ENCODE results near the gene KCTD15.

- no peak for TF ChIP-seq CTCF (IDR thresholded peaks at IDR 0.05)
- no peak for TF ChIP-seq POLR2A (IDR thresholded peaks at IDR 0.05)
Observed at GRCh38 chr19:33748231-33748630, 48.4 kb upstream of the KCTD15 start.

Data from tibial nerve (tissue), 3 donors.